ENCODE results near the gene GOLPH3L. TPM values are rescaled to one million over a fixed set of nuclear protein-coding genes. Genes with fewer than 3 reads are reported as not detected.
"Not testable (repeated sequence)": the region's sequence is repeated elsewhere in the genome, so short reads cannot be mapped to it uniquely, and the experiment has no call there.

Gene GOLPH3L
- total RNA-seq, 4 donors from 2014 or later = 18.4 to 36.6 (median 25.7) TPM

DNA sequence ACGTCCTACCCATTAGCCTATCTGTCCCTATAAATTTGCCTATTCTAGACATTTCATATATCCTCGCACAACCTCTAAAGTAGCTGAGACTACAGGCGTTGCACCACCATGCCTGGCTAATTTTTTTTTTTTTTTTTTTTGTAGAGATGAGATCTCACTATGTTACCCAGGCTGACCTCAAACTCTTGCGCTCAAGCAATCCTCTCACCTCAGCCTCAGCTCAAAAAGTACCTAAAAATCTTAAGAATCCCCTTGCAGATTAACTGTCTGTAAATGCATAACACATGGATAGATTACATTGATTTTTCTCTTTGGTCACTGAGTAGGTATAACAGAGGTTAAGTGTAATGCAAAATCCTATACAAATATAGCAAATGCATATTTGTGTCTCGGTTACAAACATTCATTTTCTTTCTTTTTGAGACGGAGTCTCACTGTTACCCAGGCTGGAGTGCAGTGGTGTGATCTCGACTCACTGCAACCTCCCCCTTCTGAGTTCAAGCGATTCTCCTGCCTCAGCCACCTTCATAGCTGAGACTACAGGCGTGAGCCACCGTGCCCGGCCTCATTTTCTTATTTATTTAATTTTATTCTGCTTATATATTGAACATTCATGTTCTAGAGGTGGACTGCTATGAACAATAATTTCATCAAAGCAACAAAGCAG lies 21.4 kb upstream of the GOLPH3L start:
- no peaks in the 10 kb centered on the region for H3K36me3 ChIP-seq
- DNase-seq (ENCODE audit: low spot score in 2 of 2) = no peak
- no peaks in the 10 kb centered on the region for H3K27me3 ChIP-seq
- no peak overlapping the region for H3K27ac ChIP-seq
- WGBS = 86% methylated on average over 11 of the region's 11 CpGs
- H3K9me3 ChIP-seq = no peaks in the 10 kb centered on the region
- no peak overlapping the region for H3K4me3 ChIP-seq
- TF ChIP-seq, protein P1, sequence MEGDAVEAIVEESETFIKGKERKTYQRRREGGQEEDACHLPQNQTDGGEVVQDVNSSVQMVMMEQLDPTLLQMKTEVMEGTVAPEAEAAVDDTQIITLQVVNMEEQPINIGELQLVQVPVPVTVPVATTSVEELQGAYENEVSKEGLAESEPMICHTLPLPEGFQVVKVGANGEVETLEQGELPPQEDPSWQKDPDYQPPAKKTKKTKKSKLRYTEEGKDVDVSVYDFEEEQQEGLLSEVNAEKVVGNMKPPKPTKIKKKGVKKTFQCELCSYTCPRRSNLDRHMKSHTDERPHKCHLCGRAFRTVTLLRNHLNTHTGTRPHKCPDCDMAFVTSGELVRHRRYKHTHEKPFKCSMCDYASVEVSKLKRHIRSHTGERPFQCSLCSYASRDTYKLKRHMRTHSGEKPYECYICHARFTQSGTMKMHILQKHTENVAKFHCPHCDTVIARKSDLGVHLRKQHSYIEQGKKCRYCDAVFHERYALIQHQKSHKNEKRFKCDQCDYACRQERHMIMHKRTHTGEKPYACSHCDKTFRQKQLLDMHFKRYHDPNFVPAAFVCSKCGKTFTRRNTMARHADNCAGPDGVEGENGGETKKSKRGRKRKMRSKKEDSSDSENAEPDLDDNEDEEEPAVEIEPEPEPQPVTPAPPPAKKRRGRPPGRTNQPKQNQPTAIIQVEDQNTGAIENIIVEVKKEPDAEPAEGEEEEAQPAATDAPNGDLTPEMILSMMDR (IDR thresholded peaks at IDR 0.05) = no peak
- TF ChIP-seq POLR2AphosphoS5 (IDR thresholded peaks at IDR 0.05) (no peak), POLR2A (IDR thresholded peaks at IDR 0.05) (no peak), EP300 (IDR thresholded peaks at IDR 0.05) (no peak)
- H3K4me1 ChIP-seq = no peaks in the 10 kb centered on the region

GRCh38 chr1:150709031-150709430 lies 12.1 kb upstream of the GOLPH3L start:
- H3K36me3 ChIP-seq; H3K27me3 ChIP-seq; H3K4me1 ChIP-seq; H3K27ac ChIP-seq; H3K9me3 ChIP-seq; H3K4me3 ChIP-seq; DNase-seq (ENCODE audit: low spot score in 2 of 2): not testable (repeated sequence)
- WGBS = 77% methylated on average over 1 of the region's 1 CpG

DNA sequence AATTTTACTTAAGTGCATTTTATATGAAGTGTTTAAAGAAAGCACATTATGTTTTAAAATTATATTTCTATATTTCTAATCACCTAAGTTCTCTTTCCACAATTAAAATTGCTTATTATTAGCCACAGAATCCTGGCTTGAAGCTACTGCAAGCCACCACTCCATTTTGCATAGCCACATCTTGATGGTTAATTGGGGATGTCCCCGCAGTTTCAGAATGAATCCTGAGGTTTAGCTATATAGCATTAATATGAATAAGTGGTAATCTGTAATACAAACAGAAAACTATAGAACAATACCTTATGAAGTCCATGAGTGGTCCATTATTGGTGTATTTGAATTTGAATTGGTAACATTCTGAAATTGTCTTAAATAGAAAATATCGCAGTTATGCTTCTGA lies 11.6 kb upstream of the GOLPH3L start:
- DNase-seq (ENCODE audit: low spot score in 2 of 2) = no peak
- Histone ChIP-seq H3K27me3 (no peaks in the 10 kb centered on the region), H3K4me1 (no peaks in the 10 kb centered on the region), H3K9me3 (no peaks in the 10 kb centered on the region), H3K36me3 (no peaks in the 10 kb centered on the region), H3K27ac (no peak overlapping the region), H3K4me3 (no peak overlapping the region)
- no peak for TF ChIP-seq EP300 (IDR thresholded peaks at IDR 0.05)
- TF ChIP-seq, protein P1 (IDR thresholded peaks at IDR 0.05) = no peak
- TF ChIP-seq POLR2AphosphoS5 (IDR thresholded peaks at IDR 0.05) = no peak
- TF ChIP-seq POLR2A (IDR thresholded peaks at IDR 0.05) = no peak
- 95% methylated on average over 2 of the region's 2 CpGs for WGBS

DNA sequence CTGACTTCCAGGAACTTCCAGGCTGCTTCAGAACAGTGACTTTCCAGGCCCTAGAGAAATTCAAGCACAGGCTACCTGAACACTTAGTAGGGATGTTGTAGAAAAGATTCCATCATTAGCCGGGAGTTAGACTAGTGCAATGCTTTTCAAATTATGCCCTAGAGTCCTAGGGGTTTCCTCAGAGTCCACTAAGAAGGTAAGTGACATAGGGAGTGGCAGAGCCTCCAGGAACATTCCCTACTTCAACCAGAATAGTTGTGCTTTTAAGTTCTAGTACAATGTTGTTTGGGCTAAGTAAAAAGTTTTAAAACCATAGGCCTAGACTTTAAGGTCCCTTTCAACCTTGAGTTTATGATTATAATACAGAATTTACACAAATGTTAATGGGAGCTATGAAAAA lies 9.1 kb upstream of the GOLPH3L start:
- Histone ChIP-seq H3K4me1 (no peaks in the 10 kb centered on the region), H3K27me3 (no peaks in the 10 kb centered on the region), H3K27ac (no peak overlapping the region), H3K4me3 (no peak overlapping the region), H3K36me3 (no peaks in the 10 kb centered on the region), H3K9me3 (no peaks in the 10 kb centered on the region)
- TF ChIP-seq EP300 (IDR thresholded peaks at IDR 0.05) = no peak
- TF ChIP-seq, protein P1 (IDR thresholded peaks at IDR 0.05) = no peak
- no peak for TF ChIP-seq POLR2A (IDR thresholded peaks at IDR 0.05)
- TF ChIP-seq POLR2AphosphoS5 (IDR thresholded peaks at IDR 0.05) = no peak
- DNase-seq (ENCODE audit: low spot score in 2 of 2) = no peak
- 67% methylated on average over 1 of the region's 1 CpG for WGBS

GRCh38 chr1:150703427-150703826 lies 6.5 kb upstream of the GOLPH3L start:
- DNase-seq (ENCODE audit: low spot score in 2 of 2) = no peak
- TF ChIP-seq, protein P1 (IDR thresholded peaks at IDR 0.05) = no peak
- no peak for TF ChIP-seq POLR2A (IDR thresholded peaks at IDR 0.05)
- TF ChIP-seq EP300 (IDR thresholded peaks at IDR 0.05) = no peak
- no peak for TF ChIP-seq POLR2AphosphoS5 (IDR thresholded peaks at IDR 0.05)

DNA sequence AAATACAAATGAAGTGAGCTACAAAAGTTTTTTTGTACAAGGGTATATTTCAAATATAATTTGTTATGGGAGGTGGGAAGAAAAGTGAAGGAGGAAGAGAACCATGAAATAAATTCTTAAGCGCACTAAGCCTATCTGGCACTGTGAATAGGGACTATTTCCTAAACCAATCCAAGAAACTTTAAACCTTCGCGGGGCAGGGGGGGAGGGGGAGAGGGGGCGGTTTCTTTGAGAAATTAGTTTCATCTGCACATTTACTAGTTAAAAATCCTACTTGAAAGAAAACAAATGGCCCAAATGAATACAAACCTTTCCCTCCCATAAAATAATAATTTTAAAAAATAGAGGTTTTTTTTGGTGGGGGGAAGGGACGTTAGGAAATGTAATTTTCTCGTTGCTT lies 364 bp downstream of the GOLPH3L start:
- DNase-seq (ENCODE audit: low spot score in 2 of 2) = no peak
- Histone ChIP-seq H3K27ac (peak overlapping the region; percentile 30), H3K4me1 (peaks cover 25% of the 10 kb centered on the region), H3K9me3 (no peaks in the 10 kb centered on the region), H3K4me3 (peak overlapping the region; percentile 54), H3K36me3 (peaks cover 23% of the 10 kb centered on the region), H3K27me3 (no peaks in the 10 kb centered on the region)
- TF ChIP-seq POLR2A (IDR thresholded peaks at IDR 0.05) (no peak), POLR2AphosphoS5 (IDR thresholded peaks at IDR 0.05) (no peak), EP300 (IDR thresholded peaks at IDR 0.05) (no peak)
- TF ChIP-seq, protein P1 (IDR thresholded peaks at IDR 0.05) = no peak
- 0% methylated on average over 6 of the region's 6 CpGs for WGBS

More at GRCh38 chr1:150703427-150703826, 6.5 kb upstream of the GOLPH3L start:
- H3K36me3 ChIP-seq = no peaks in the 10 kb centered on the region
- H3K27ac ChIP-seq = no peak overlapping the region
- no peaks in the 10 kb centered on the region for H3K9me3 ChIP-seq
- H3K4me3 ChIP-seq = no peak overlapping the region
- H3K4me1 ChIP-seq = no peaks in the 10 kb centered on the region
- H3K27me3 ChIP-seq = no peaks in the 10 kb centered on the region

All from suprapubic skin (tissue), 4 donors.